Stimulated activated CD4-positive, alpha-beta T cell treated with anti-CD3 and anti-CD28 coated beads, Interleukin-12 subunit alpha, Interleukin-12 subunit beta, amount 100 ng/mL, for 4 hours (primary cell): Measurements from ENCODE around the gene ZRANB2.

Experiments used
- DNase-seq: peaks from one replicate; pipeline ENCODE4 v3.0.0-alpha.2; 2020

ZRANB2 gene

DNA sequence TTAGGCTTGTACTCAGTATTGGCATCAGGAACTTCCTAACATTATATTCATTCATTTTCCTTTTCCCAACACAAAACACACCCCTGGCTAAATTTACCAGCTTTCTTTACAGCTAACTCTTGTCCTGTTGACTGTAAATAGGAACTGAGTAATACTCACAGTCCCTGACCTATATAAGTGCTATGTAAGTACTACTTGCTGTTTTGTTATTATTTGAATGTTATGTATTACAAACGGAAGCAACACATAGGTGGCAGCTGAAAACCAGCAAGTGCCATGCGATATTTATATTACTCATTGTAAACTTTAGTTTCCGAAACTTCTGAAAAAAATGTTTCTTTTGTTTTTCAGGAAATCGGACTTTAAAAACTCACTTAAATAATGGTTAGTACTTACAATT, 54.7 kb downstream of the ZRANB2 start:
- DNase-seq, result no peak

DNA sequence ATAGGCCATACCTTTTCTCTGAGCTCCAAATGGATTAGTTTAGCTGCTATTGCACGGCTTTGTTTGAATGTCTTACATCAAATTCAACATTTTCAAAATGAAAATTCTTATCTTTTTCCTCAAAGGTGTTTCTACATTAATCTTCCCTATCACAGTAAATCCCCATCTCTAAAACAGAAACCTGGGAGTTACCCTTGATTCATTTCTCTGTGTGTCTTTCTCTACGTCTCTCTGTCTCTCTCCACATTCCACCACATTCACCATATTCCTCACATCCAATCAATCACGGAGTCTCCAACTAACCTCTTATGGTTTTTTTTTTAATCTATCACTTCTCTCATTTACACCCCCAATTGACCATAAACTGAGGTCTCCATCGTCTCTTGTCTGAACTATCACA, 57.3 kb downstream of the ZRANB2 start:
- no peak for DNase-seq

DNA sequence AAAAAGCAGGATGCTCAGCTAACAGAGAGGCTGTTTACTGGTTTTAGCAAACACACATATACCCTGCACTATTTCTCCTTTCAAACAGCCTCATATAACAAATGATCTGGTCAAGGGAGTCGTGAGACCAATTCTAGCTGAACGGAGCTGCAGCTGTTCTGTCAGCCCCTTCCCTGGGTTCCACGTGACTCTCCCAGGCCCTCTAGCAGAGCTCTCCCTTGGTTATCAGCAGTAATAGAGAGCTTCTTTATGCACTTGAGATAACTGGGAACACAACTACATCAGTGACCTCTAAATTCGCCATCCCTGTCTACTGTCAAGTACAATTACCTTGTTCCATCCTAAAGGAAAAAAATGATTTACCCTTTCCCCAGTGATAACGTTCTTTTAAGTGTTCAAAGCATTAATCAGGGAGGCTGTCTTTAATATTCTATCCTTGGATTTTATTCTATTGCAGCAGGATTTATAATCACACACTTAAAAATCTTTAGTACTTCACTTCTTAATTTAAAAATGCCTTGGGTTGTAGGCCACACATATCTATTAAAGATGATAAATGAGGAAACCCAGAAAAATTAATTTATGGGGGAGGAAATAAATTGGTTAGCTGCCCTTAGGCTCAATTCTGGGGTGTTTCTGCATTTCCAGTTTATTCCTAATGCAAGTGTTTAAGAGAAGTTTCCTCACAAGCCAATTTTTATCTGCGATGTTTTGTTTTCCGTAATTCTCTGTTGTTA, 61.4 kb downstream of the ZRANB2 start:
- no peak for DNase-seq

DNA sequence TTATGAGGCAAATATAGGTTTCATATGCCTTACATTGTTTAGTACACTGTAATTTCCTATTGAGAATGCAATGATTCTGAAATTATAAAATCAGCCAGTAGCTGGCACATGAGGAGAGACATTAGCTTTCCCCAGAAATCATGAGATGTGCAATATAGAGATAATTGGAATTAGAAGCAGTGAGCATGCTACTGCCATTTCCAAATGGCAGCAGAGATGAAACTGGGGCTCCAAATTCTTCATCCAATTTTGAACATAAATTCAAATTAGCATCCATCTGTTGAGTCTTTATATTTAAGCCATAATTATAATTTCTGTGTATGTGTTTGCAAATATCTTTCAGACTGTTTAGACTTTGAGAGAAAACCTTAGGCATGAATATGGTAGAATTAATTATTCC, 62.0 kb downstream of the ZRANB2 start:
- DNase-seq, result no peak

DNA sequence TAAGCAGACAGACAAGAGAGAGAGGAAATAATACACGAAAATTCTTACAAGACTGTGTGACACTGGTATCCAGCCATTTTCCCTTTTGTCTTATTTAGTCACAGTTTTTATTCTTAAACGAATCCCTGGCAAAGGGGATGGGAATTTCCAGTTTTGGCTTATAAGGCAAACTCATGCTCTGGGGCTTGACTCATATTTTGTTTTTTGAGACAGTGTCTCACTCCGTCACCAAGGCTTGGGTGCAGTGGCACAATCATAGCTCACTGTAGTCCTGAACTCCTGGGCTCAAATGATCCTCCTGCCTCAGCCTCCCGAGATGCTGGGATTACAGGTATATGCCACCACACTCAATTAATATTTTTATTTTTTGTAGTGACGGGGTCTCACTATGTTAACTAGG, 65.1 kb downstream of the ZRANB2 start:
- no peak for DNase-seq

DNA sequence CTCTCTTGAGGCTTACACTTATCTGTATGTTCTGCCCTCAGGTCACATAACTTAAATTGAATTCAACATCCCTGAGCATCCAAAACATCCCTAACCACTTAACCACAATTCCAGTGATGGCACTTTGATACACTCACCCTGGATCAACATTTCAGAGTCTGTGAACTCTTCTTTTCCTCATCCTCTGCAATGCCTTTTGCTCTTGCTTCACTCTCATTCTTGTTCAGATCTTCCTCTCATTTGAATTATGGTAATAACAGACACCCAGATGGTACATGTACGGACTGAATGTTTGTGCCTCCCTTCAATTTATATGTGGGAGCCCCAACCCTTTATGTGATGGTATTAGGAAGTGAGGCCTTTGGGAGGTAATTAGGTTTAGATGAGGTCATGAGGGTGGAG, 66.7 kb downstream of the ZRANB2 start:
- DNase-seq, result no peak
